GM19043 (cell line): ENCODE measurements around the gene CTBP2.

Source experiments
- ATAC-seq: cut with Tn5 transposase; IDR thresholded peaks from one replicate; pipeline ENCODE4 v1.9.1; 2021; ENCODE audit warnings: low read depth; ENCODE audit not compliant: unreplicated experiment

Gene CTBP2

DNA sequence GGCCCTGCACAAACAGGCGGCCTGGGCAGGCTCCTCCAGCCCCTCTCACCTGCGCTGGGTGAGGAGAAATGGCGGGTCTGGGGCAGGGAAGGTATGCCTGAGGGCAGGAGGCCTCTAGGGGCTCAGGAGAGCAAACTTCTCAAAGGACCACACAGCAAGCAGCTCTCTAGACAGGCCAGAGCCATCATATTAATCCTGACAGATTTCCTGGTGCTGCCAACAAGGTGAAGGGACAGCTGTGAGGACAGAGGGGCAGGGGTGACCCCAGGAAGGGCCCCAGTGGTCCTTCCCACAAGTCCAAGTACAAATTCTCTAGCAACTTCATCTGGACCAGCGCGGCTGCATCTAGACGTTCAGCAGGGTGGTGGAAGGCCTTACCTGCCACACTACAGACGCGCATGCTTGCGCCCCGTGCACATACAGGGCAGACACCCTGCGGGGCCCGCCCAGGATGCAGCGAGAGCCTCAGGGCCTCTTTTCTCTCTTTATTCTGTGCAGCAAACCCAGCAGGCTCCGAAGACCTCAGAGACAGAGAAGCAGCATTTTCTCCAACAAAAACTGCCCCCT is 156.4 kb downstream of the CTBP2 start:
- no peak for ATAC-seq

DNA sequence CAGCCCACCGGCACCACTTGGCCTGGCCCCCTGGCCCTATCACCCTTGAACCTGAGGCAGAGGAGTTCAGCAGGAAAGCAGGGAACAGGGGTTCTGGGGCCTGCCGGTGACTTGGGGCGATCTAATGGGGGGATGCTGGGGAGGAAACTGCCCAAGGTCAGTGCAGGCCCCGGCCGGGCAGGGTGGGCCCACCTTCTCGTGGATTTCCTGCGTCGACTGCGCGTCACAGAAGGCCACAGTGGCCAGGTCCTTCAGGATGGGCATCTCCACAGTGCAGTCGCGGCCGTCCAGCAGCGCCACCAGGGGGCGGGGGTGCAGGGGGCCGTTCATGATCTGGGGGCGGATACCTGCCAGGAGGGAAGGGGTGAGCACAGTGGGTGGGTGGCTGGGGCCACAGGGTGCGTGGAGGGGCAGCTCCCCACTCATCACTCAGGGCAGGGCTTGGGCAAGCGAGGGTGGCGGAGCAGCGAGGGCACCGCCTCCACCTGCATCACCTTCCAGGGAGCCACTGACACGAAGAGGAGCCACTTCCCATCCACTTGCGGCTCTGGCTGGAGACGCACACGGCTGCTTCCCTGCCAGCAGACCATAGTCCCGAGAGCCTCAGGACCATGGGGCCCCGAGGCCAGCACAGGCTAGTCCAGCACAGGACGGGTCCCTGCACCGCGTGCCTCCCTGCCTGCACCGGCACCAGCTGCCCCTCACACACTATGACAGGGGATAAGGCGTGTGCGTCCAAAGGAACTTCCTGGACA is 157.0 kb downstream of the CTBP2 start:
- ATAC-seq, result no peak

DNA sequence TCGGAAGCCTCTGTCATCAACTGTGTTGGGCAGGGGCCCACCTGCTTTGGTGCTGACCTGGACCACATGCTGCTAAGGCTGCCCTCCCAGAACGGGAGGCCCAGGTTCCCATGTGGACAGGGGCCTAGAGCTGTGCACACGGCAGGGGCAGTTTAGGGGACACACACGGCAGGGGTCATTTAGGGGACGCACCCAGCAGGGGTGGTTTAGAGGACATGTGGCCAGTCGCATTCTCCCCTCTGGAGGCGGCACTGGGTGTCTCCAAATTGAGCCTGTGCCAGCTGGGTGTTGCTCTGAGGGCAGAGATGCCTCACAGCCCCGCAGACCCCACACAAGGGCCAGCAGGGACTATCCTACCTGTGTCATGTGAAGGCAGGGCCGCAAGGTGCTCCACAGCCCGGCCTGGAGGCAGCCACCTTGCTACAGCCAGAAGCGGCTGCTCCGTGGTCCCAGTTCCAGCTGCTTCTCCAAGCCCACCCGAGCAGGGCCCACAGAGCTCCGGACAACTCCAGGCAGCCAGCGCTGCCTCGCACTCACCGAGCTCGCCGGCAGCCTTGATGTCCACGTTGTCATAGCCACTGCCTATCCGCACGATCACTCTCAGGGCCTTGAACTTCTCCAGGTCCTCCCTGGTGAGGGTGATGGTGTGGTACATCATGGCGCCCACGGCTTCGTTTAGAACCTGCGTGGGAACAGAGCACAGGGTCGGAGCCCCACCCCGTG is 157.8 kb downstream of the CTBP2 start:
- ATAC-seq, result no peak

DNA sequence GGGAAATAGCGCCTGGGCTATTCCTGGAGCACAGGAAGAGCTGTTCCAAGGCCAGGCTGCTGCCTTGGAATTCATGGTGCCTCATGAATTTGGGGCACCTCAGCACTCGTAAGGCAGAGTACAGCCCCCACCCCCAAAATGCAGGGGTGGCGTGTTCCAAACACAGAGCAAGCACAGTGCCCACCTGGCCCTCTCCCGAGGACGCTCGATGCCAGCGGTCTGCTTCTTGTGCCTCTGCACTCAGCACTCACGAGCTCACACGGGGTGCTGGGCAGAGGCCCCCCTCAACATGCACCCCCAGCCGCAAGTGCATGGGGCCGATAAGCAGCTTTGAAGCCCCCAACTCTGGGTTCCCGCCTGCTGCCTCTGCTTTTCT is 158.3 kb downstream of the CTBP2 start:
- no peak for ATAC-seq

DNA sequence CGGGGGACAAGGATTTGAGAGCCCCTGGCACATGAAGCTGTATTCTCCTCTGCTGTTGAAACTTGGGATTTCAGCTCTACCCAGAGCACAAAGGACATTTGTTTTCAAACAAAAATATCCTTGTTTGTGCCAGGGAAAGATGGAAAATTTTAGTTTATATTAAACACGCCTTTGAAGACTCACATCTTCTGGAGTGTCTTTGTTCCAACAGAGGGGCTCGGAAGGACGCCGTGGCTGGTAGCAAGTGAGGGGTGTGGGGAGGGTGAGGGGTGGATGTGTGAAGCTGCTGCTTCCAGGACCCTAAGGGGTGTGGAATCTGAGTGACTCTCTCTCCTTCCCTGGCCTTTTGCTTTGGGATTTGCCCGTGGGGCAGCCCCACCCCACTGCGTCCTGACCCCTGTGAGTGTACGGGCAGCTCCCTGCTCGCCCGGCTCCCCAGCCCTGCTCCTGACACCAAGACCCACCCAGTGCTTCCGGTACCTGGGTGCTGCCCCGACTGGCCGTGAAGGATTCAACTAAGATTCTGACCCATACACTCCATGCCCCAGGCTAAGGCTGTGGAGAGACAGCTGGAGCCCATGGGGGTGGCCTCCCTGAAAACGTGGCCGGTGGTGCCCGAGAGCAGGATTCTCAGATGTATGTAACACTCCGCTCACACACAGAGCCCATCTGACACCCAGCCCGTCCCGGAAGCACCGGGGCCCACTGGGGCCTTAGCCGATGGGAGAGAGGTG is 158.9 kb downstream of the CTBP2 start:
- ATAC-seq, result no peak

DNA sequence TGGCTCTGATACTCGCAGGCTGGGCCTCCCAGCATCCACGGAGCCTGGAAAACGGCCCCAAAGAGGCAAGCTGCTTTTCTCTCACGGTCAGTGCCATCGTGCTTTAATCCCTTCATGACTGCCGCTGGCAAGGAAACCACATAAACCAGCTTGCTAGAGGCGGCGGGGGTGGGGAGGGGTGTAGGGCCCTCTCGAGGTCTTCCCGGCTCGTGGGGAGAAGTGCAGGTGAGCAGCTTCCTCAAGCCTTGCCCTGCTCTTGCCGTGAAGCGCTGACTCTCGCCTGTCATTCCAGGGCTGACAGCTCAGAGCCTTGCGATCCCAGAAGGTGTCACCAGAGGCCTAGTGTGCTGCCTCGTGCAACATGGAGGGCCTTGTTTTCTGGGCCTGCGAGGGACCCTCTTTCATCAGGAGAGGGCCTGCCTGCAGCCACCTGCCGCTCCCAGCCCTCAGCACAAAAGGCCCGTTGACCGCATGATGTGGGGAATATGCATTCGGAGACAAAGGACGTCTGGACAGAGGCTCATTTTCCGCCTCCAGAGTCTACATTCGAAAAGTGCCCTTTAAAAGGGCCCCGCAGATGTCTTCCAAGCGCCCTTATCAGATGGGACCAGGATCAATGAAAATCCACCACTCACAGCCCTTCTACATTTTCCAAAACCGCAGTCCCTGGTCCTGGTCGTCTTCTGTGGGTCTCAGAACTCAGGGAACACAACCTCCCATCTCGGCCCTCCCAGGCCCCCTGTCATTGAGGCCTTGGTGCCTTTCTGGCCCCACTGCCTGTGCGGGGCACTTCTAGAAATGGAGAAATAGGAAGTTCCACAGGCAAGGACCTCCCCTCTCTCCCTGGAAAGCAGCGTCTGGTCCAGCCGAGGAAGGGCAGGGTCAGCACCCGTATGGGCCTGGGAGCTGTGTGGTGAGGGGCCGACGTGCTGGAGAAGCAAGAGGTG is 159.7 kb downstream of the CTBP2 start:
- no peak for ATAC-seq

DNA sequence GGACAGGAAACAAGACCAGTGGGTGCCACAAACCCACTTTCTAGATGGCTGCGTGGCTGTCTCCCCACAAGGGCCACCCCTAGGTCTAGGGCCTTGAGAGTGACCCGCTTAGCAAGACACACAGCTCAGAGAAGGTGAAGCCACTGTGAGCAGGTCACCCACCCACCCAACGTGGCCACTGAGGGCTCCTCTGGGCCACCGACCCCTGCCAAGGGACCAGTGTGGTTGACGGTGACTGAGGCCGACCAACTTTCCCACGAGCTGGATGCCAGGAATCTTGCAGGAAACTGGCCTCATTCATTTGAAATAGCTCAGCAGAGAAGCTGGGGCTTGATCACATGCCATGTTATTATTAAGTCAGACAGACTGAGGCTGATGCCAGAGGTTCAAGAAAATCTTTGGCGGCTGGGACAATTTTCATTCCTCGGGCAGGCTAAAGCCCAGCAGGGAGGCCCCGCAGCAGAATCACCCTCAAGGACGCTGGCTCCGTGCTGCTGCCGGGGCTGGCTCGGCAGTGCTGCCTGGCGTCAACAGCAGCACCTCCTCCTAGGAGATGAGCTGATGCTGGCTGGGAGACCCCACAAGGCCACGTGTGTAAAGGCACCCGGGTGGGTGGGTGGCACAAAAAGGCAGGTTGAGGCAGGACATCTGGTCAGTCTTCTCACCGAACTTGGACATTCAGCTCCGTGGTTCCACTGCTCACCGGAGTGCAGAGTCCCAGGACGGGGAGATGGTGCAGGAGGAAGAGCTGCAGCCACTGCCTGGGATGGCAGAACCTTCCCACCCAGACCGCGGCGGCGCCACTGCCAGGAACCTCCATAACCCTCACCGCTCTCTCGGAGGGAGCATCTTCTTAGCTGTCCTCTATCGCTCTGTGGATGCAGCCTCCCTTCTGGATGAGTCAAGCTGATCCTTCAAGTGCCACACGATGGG is 160.7 kb downstream of the CTBP2 start:
- no peak for ATAC-seq

DNA sequence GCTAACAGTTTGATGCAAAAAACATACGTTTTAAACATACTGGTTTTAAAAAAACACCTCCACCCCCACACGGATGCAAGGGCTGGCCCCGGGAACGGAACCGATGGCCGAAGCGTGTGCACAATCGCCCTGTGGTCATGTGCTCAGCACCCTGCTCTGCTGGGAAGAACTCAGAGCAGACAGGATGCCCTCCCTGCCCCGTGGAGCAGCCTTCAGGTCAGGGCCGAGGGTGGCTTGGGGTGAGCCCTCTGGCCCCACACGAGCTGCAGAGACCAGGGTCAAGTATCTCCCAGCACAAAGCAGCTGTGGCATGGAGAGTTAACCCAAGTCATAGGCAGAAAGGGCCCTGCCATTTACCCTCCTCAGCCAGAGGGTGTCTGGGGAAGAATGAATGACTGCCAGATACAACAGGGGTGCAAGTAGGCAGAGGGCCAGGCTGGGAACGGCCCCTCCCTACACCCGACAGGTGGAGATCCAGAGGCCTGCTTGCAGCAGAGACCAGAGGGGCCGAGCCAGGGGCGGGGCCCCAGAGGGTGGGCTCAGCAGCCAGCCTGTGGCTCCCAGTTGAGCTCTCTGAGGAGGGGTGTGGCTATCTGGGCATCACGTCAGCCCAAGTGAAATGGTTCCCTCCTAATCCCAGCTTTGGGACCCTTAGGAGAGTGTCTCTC is 161.6 kb downstream of the CTBP2 start:
- ATAC-seq, result no peak

DNA sequence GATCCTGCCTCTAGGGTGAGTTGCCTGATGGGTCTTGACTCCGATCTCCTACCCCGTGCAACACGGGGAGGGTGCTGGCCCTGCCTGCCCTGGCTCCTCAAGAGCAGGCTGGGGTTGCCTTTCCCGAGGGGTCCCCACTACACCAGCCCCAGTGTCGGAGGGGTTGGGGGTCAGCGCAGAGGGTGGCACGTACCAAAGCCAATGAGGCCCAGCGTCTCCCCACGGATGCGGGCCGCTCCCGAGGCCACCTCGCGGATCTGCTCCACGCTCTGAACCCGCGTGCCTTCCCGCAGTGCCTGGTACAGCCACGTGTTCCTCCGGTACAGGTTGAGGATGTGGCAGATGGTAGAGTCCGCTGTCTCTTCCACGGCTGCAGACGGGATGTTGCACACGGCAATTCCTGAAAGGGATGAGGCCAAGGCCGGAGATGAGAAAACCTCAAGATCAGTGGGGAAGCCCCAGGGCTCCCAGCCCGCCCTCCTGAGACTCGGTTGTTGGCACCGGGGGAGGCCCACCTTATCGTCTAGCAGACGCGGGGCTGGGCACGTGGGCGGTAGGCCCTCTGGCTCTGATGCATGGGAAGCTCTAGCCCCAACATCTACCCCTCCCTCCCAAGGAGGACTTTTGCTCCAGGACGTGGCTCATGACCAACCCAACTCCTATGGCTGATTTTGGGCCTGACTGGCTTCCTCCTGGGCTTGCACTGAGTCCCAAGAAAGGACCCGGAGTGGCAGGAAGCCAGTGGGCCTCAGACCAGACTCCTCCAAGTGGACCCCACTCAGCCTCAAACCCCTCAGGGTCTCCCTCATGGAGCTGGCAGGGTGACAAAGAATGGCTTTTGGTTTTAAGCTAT is 162.4 kb downstream of the CTBP2 start:
- no peak for ATAC-seq

DNA sequence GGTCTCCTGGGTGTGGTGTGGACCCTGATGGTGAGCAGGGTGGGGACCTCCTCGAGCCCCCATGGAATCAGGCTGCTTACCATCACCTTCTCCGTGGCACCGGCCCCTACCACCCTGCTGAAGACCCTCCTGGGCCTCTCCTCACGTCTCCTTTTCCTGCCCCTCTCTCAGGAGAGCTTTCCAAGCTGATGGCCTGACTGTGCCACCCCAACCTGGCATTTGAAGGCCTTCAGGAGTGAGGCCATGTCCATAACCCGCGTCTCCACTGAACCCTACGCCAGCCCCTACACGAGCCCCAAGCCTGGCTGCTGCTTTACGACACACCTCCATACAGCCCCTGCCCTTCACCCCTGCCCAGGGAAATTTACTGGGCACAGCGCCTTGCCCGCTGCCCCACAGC is 163.1 kb downstream of the CTBP2 start:
- ATAC-seq, result no peak

DNA sequence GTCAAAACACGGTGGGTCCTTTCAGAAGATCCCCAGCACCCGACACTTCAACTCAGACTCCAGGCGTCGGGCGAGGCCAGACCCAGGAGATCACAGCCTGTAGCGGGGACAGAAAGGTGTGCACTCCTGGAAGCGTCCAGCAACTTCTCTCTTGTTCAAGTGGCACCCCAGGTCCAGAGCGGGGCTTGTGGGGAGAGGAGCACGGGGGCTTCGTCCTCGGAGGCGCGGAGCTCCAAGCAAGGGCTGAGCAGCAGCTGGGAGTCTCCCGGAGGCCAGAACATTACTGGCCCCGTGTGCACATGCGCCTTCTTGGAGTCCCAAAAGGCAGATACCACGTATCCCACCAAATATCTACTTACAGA is 163.5 kb downstream of the CTBP2 start:
- ATAC-seq, result no peak

DNA sequence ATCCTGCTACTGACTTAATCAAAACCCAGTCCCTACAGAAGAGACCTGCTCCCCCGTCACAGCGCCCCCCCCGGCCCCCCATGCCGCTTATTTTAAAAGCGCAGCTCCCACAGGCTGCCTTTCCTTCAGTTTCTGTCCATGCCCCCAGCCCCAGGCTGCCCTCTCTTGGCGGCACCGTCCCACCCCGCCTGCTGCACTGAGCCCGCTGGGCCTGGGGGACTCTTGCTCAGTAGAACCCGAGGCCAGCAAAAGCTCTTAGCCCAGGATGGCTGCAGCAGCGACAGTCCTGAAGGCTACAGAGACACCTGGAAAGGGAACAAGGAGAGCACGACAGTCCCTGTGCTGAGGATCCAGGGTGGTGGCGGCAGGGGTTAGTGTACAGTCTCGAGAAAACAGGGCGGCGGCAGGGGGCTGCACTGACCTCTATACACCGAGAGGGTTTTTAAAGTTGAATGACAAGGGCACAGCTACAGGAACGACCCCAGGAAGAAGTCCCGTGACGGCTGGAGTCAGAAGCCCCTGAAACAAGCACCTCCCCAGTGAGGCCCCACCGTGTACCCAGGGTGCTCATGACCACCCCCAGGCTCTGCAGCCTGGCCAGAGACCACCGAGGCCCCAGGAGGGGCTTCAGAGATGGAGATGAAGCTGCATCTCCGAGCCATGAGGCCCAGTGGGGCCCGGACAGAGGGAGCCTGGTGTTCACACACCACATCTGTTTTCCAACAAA is 164.1 kb downstream of the CTBP2 start:
- ATAC-seq, result no peak

DNA sequence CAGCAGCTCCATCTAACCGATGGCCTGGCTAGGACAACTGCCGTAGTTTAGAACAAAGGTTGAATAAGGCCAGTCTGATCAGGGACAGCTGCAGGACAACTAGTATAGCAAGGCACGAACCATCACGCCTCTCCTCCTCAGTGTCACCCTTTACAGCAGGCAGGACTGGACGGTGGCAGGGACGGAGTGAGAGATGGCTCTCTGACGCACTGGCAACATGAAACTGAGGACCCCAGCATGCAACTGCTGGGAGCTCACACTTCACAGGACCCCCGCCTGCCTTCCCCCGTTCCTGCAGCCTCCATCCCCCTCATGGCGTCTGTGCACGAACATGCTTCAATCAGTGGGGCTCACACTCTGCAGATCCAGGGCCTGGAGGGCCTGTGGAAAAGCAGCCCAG is 164.8 kb downstream of the CTBP2 start:
- no peak for ATAC-seq

DNA sequence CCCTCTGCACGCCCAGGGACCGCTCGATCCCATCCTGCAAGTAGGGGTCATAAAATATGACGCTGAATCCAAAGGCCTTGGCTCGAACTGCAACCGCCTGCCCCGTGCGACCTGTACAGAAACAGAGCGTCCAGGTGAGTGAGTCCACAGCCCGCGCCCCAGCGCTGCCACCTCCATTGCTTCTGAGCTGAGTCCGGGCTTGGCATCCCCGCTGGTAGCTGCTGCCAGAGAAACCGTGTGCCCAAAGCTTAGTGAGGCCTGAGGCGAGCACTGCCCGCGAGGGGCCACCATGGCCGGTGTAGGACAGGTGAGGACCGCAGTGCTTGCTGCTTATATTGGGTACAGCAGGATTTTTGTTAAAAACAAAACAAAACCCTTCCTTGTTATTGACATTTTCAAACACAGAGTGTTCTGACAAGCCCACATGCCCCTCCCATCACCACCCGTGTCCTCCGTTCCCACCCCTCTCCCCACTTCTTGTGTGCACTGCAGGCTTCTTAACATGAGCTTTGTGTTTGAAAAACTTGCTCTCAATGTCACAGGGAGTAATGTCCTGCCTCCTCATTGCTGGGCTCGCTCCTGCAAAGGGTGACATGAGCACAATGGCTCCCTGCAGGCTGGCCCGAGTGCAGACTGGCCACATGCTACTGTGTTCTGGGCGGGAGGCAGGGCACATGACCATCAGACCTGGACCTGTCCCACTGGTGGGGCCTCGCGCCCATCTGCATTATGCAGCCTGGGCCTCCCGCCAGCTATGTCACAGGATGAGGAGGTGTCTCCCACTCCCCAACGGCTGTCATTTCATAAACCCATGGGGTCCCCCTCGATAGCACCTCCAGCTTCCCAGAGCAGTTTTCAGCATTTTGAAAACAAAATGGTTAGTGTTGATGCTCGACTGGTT is 165.5 kb downstream of the CTBP2 start:
- no peak for ATAC-seq

DNA sequence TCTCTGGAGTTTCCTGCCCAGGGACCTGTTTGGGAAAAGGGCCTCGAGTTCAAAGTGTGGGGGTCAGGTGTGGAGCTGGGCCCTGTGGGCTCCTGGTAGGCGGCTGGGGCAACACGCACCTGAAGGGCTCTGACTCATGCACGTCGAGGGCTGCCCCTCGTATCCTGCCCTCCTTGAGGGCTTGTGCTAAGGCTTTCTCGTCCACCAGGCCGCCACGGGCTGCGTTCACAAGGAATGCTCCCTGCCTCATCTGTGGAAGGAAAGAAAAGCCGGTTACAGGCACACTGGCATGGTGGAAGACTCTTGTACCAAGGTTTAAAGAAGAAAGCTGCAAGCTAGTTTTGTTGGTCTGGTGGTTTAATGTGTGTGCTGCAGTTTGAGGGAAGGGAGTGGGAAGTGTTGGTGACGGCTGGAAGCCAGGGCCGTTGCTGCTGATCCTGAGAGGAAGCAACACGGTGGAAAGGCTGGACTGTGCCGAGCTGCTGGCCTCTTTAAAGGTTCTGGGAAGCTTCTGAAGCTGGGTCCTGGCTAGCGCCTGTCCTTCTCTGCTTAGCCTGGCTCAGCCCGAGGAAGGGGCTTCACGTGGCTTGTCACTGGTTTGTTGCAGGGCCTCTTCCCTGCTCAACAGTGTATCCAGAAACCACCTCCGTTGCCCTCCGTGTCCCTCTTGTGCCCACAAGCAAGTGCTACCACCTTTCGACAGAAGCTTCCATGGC is 166.5 kb downstream of the CTBP2 start:
- ATAC-seq, result no peak

DNA sequence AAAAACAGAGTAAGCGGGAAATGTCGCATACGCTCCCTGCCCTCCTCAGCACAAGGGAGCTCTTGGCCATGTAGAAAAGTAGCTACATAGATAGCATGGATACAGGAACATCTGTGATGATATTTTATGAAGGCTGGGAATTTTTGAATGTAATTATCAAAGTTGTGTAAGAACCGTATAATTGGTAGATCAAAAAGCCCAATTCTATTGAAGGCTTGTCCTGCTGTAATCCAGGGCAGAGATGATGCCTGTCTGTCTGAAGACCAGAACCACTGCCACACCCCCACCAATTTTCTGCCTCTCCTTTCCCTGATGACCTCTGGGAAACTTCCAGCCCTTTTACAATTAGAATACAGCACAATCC is 167.0 kb downstream of the CTBP2 start:
- no peak for ATAC-seq
